Measurements from ENCODE around the gene MSANTD1.

MSANTD1 gene

DNA sequence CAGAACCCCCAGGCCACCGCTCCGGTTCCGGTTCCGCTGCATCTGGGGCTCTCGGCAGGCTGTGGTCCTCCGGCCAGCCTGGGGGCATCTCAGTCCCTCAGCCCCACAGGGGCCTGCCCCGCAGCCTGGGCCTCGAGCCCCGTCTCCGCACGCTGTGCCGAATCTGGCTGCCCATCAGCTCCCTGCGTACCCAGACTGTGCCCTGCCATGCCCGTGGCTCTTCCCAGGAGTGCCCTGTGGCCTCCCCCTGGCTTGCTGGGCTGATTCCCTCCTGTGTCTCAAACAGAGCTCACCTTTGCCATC, 830 bp upstream of the MSANTD1 start:
- Histone ChIP-seq H2BK120ac (ENCODE audit: low read depth, low read length) (no peak overlapping the region), H3K4me3 (ENCODE audit: low read length) (no peak overlapping the region), H2BK15ac (replicated peaks; ENCODE audit: low read depth) (no peak overlapping the region), H3K4me1 (ENCODE audit: control insufficient read depth, low read depth, low read length) (no peaks in the 10 kb centered on the region), H3K23ac (ENCODE audit: low read length) (no peak overlapping the region), H2BK5ac (ENCODE audit: low read length) (no peak overlapping the region), H3K18ac (ENCODE audit: low read length) (no peak overlapping the region), H3K79me1 (ENCODE audit: low read length) (no peaks in the 10 kb centered on the region), H4K5ac (ENCODE audit: low read length) (no peak overlapping the region), H3K9ac (ENCODE audit: low read length) (no peak overlapping the region), H3K27me3 (ENCODE audit: insufficient read depth, low read length, poor library complexity) (no peaks in the 10 kb centered on the region), H3K56ac (ENCODE audit: low read length) (no peak overlapping the region), H3K36me3 (ENCODE audit: control insufficient read depth, insufficient read depth, low read length) (no peaks in the 10 kb centered on the region), H3K79me2 (ENCODE audit: control insufficient read depth, insufficient read depth, low read length) (no peaks in the 10 kb centered on the region), H2AK5ac (ENCODE audit: low read length) (no peak overlapping the region), H4K8ac (ENCODE audit: low read depth, low read length) (no peak overlapping the region), H3K27ac (ENCODE audit: low read depth, low read length) (no peak overlapping the region), H3K4ac (ENCODE audit: low read depth, low read length) (no peak overlapping the region), H3K4me2 (ENCODE audit: low read length) (no peak overlapping the region)
- no CpG with 5 or more reads among the region's 14 CpGs for WGBS (ENCODE audit: extremely low coverage, insufficient coverage, low lambda C conversion rate)
- DNase-seq: no peak

DNA sequence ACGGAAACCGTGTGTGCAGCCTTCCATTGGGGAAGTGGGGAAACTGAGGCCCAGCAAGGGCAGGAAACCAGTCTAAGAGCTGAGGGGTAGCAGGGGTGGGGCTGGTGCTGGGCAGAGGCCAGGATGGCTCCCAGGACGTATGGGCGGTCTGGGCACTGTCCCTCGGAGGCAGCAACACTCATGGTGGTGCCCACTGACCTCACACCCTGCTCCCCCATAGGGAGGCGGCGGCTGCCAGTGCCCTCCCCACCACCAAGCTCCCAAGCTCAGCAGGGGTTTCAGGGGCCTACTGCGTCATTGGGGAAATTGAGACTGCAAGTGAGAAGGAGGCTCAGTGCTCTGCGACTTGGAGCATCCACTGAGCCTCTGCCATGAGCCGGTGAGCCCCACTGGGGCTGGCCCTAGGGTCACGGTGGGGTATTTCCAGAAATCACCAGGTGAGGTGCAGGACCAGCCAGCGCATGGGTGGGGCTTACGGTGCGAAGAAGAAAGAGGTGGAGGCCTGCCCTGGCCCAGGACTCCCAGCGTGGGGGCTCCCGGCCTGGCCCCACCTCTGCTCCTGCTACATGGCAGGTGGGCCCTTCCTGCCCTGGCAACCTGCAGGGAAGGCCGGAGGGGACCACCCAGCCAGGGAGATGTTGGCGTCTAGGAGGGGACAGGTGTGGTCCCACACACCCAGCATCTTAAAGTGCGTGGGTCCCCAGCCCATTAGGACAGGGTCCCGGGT, 915 bp downstream of the MSANTD1 start:
- Histone ChIP-seq H3K27ac (ENCODE audit: low read depth, low read length) (no peak overlapping the region), H2AK5ac (ENCODE audit: low read length) (no peak overlapping the region), H3K36me3 (ENCODE audit: control insufficient read depth, insufficient read depth, low read length) (no peaks in the 10 kb centered on the region), H2BK15ac (replicated peaks; ENCODE audit: low read depth) (no peak overlapping the region), H4K8ac (ENCODE audit: low read depth, low read length) (no peak overlapping the region), H3K79me2 (ENCODE audit: control insufficient read depth, insufficient read depth, low read length) (no peaks in the 10 kb centered on the region), H3K79me1 (ENCODE audit: low read length) (no peaks in the 10 kb centered on the region), H3K56ac (ENCODE audit: low read length) (no peak overlapping the region), H3K4ac (ENCODE audit: low read depth, low read length) (no peak overlapping the region), H3K18ac (ENCODE audit: low read length) (no peak overlapping the region), H3K4me3 (ENCODE audit: low read length) (no peak overlapping the region), H3K23ac (ENCODE audit: low read length) (no peak overlapping the region), H3K4me1 (ENCODE audit: control insufficient read depth, low read depth, low read length) (no peaks in the 10 kb centered on the region), H4K5ac (ENCODE audit: low read length) (no peak overlapping the region), H2BK120ac (ENCODE audit: low read depth, low read length) (no peak overlapping the region), H3K4me2 (ENCODE audit: low read length) (no peak overlapping the region), H3K27me3 (ENCODE audit: insufficient read depth, low read length, poor library complexity) (no peaks in the 10 kb centered on the region), H3K9ac (ENCODE audit: low read length) (no peak overlapping the region), H2BK5ac (ENCODE audit: low read length) (no peak overlapping the region)
- no CpG with 5 or more reads among the region's 20 CpGs for WGBS (ENCODE audit: extremely low coverage, insufficient coverage, low lambda C conversion rate)
- no peak for DNase-seq

- Histone ChIP-seq H3K27ac (ENCODE audit: low read depth, low read length) (no peak overlapping the region), H3K4me3 (ENCODE audit: low read length) (no peak overlapping the region), H4K8ac (ENCODE audit: low read depth, low read length) (no peak overlapping the region), H2BK5ac (ENCODE audit: low read length) (no peak overlapping the region), H2BK15ac (replicated peaks; ENCODE audit: low read depth) (no peak overlapping the region), H3K4me1 (ENCODE audit: control insufficient read depth, low read depth, low read length) (no peaks in the 10 kb centered on the region), H3K36me3 (ENCODE audit: control insufficient read depth, insufficient read depth, low read length) (no peaks in the 10 kb centered on the region), H3K56ac (ENCODE audit: low read length) (no peak overlapping the region), H3K18ac (ENCODE audit: low read length) (no peak overlapping the region), H3K4me2 (ENCODE audit: low read length) (no peak overlapping the region), H3K27me3 (ENCODE audit: insufficient read depth, low read length, poor library complexity) (no peaks in the 10 kb centered on the region), H3K9ac (ENCODE audit: low read length) (no peak overlapping the region), H4K5ac (ENCODE audit: low read length) (no peak overlapping the region), H2AK5ac (ENCODE audit: low read length) (no peak overlapping the region), H3K79me2 (ENCODE audit: control insufficient read depth, insufficient read depth, low read length) (no peaks in the 10 kb centered on the region), H3K23ac (ENCODE audit: low read length) (no peak overlapping the region), H2BK120ac (ENCODE audit: low read depth, low read length) (no peak overlapping the region), H3K79me1 (ENCODE audit: low read length) (no peaks in the 10 kb centered on the region), H3K4ac (ENCODE audit: low read depth, low read length) (no peak overlapping the region)
- peak; percentile 38 for DNase-seq
- WGBS (ENCODE audit: extremely low coverage, insufficient coverage, low lambda C conversion rate): no CpG with 5 or more reads among the region's 14 CpGs
These were observed 1.5 kb downstream of the MSANTD1 start for GRCh38 chr4:3250438-3250955.

GRCh38 chr4:3250956-3251690, 2.2 kb downstream of the MSANTD1 start:
- no peaks in the 10 kb centered on the region for H3K79me2 ChIP-seq (ENCODE audit: control insufficient read depth, insufficient read depth, low read length)
- H3K79me1 ChIP-seq (ENCODE audit: low read length): no peaks in the 10 kb centered on the region
- no peak overlapping the region for H2BK120ac ChIP-seq (ENCODE audit: low read depth, low read length)
- no peak overlapping the region for H3K56ac ChIP-seq (ENCODE audit: low read length)
- WGBS (ENCODE audit: extremely low coverage, insufficient coverage, low lambda C conversion rate): no CpG with 5 or more reads among the region's 19 CpGs
- H4K8ac ChIP-seq (ENCODE audit: low read depth, low read length): no peak overlapping the region
- H4K5ac ChIP-seq (ENCODE audit: low read length): no peak overlapping the region
- peak; percentile 46 for DNase-seq
- H2BK5ac ChIP-seq (ENCODE audit: low read length): no peak overlapping the region
- no peak overlapping the region for H2AK5ac ChIP-seq (ENCODE audit: low read length)
- no peaks in the 10 kb centered on the region for H3K27me3 ChIP-seq (ENCODE audit: insufficient read depth, low read length, poor library complexity)
- no peak overlapping the region for H3K23ac ChIP-seq (ENCODE audit: low read length)
- H3K27ac ChIP-seq (ENCODE audit: low read depth, low read length): no peak overlapping the region
- no peak overlapping the region for H3K18ac ChIP-seq (ENCODE audit: low read length)
- H3K4me3 ChIP-seq (ENCODE audit: low read length): no peak overlapping the region
- H2BK15ac ChIP-seq (replicated peaks; ENCODE audit: low read depth): no peak overlapping the region
- no peak overlapping the region for H3K9ac ChIP-seq (ENCODE audit: low read length)
- no peaks in the 10 kb centered on the region for H3K36me3 ChIP-seq (ENCODE audit: control insufficient read depth, insufficient read depth, low read length)
- no peak overlapping the region for H3K4me2 ChIP-seq (ENCODE audit: low read length)
- H3K4me1 ChIP-seq (ENCODE audit: control insufficient read depth, low read depth, low read length): no peaks in the 10 kb centered on the region
- H3K4ac ChIP-seq (ENCODE audit: low read depth, low read length): no peak overlapping the region

DNA sequence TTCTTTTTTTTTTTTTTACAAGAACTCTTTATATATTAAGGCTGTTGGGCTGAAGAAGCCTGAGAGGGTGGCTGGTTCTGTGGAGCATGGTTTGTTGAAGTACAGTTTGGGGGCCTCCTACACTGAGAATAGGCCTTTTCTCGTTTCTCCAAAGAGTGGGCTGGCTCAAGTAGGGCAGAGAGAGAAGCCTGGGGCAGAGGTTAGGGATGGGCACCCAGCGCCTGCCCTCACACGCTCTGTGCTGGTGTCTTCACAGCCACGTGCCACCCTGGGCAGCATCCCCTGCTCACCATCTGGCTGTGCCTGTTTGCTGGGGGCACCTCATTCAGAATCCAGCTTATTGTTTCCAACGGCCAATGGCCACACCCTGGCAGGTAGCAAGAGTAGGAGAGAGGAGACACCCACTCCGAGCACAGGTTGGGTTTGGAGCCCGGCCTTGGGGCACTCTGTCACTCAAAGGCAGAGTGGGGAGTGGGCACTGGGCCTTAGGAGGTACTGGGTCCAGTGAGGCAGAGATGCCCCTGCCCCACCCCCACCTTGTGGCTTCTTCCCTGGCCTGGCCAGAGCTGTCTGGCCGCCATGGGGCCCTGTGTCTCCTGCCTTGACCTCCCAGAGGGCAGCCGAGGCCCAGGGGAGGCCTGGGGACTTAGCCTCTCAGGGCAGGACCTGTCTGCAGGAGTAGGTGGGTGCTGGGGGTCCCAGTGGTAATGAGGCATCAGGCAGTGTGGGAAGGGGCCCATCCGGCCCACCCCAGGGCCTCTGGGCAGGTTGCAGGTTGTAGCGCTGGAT, 2.9 kb downstream of the MSANTD1 start:
- H3K18ac ChIP-seq (ENCODE audit: low read length): no peak overlapping the region
- no peak overlapping the region for H4K8ac ChIP-seq (ENCODE audit: low read depth, low read length)
- H3K56ac ChIP-seq (ENCODE audit: low read length): no peak overlapping the region
- H3K4me2 ChIP-seq (ENCODE audit: low read length): no peak overlapping the region
- no peak overlapping the region for H2BK120ac ChIP-seq (ENCODE audit: low read depth, low read length)
- no peaks in the 10 kb centered on the region for H3K27me3 ChIP-seq (ENCODE audit: insufficient read depth, low read length, poor library complexity)
- no peak overlapping the region for H3K9ac ChIP-seq (ENCODE audit: low read length)
- H3K23ac ChIP-seq (ENCODE audit: low read length): no peak overlapping the region
- H2BK5ac ChIP-seq (ENCODE audit: low read length): no peak overlapping the region
- H2BK15ac ChIP-seq (replicated peaks; ENCODE audit: low read depth): no peak overlapping the region
- no peak for DNase-seq
- no CpG with 5 or more reads among the region's 11 CpGs for WGBS (ENCODE audit: extremely low coverage, insufficient coverage, low lambda C conversion rate)
- H3K27ac ChIP-seq (ENCODE audit: low read depth, low read length): no peak overlapping the region
- H3K79me2 ChIP-seq (ENCODE audit: control insufficient read depth, insufficient read depth, low read length): no peaks in the 10 kb centered on the region
- no peak overlapping the region for H2AK5ac ChIP-seq (ENCODE audit: low read length)
- H3K4me1 ChIP-seq (ENCODE audit: control insufficient read depth, low read depth, low read length): no peaks in the 10 kb centered on the region
- H3K4ac ChIP-seq (ENCODE audit: low read depth, low read length): no peak overlapping the region
- H4K5ac ChIP-seq (ENCODE audit: low read length): no peak overlapping the region
- no peak overlapping the region for H3K4me3 ChIP-seq (ENCODE audit: low read length)
- no peaks in the 10 kb centered on the region for H3K36me3 ChIP-seq (ENCODE audit: control insufficient read depth, insufficient read depth, low read length)
- no peaks in the 10 kb centered on the region for H3K79me1 ChIP-seq (ENCODE audit: low read length)

All from mesendoderm (in vitro differentiated cells).